GM19240 (cell line): ENCODE data around the gene FAF2.
"Not testable (repeated sequence)": the region's sequence is repeated elsewhere in the genome, so short reads cannot be mapped to it uniquely, and the experiment has no call there.

Experiments used
- DNase-seq: peaks from one replicate; pipeline ENCODE4 v3.0.0; 2011; ENCODE audit warnings: low spot score; ENCODE audit not compliant: insufficient read length

Gene FAF2

GRCh38 chr5:176447978-176448608, at the start of gene FAF2:
TSS of gene FAF2 (plus strand) at chr5:176448385. CDS start at chr5:176448408, 23 bp downstream.
- peak; percentile 92 for DNase-seq

GRCh38 chr5:176400382-176401156, 47.6 kb upstream of the FAF2 start:
- no peak for DNase-seq

DNA sequence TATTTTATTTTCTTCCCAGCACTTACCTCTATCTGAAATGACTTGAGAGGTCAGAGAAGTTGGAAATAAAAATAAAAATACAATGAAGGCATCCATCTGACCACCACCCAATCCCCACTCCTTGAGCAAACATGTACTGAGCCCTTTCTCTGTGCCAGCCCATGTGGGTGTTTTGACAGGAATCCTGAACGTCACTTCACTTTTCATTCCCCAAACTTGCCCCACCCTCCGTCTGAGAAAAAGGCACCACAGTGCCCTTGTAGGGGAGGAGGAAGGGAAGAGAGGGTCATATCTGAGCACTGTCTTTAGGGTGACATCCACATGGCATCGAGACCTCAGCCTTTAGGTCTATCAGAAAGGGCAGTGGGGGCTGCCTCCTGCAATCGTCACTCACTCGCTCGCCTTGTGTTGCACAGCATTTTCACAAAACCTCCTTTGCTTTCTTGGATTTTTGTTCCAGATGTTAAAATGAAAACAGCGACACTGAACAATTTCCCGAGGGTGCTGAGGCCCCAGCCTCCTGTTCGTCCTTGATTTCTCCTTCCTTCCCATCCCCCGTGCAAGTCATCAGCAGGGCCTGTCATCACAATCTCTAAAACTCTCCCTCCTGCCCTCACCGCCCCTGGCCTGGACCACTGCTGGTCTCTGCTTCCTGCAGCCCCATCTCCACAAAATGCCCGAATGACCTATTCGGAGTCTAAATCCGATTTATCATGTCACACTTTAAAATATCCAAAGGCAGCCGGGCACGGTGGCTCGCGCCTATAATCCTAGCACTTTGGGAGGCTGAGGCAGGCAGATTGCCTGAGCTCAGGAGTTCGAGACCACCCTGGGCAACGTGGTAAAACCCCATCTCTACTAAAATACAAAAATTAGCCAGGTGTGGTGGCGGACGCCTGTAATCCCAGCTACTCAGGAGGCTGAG, 46.6 kb upstream of the FAF2 start:
- DNase-seq: no peak

- DNase-seq: no peak
Measured at GRCh38 chr5:176405656-176406435, 42.3 kb upstream of the FAF2 start.

DNA sequence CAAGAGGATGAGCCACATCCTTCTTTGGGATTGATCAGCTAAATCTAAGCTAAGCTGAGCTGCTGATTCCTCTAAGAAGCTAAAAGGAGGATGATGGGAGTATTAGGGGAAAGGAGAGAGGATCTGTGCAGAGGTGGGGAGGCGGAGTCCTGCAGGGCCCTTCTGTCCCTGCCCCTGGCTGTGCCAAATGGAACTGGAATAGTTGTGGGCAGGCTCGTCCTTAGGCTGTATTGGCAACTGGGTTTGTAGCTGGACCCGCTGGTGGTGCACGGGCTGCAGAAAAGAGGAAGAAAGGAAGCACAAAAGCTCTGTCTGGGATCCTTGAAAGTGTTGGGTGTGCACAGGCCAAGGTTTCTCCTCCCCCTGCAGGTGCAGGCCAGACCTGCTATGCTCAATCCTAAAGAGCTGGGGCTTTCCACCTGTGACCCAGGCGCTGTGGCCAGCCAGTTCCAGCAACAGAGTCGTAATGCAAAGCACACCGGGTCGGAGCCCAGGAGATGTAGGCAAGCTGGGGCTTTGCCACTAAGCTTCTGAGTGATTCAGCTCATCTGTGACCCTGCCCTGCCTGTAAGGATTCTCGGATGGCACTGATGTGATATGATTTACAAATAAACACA, 41.6 kb upstream of the FAF2 start:
- DNase-seq: no peak

GRCh38 chr5:176407456-176408251, 40.5 kb upstream of the FAF2 start:
- no peak for DNase-seq

DNA sequence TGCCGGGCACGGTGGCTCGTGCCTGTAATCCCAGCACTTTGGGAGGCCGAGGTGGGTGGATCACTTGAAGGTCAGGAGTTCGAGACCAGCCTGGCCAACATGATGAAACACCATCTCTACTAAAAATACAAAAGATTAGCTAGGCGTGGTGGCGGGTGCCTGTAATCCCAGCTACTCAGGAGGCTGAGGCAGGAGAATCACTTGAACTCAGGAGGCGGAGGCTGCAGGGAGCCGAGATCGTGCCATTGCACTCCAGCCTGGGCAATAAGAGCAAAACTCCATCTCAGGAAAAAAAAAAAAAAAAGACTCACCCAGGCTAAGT, 40.0 kb upstream of the FAF2 start:
- DNase-seq: not testable (repeated sequence)

- DNase-seq: no peak
Measured at GRCh38 chr5:176408590-176408989, 39.6 kb upstream of the FAF2 start.

DNA sequence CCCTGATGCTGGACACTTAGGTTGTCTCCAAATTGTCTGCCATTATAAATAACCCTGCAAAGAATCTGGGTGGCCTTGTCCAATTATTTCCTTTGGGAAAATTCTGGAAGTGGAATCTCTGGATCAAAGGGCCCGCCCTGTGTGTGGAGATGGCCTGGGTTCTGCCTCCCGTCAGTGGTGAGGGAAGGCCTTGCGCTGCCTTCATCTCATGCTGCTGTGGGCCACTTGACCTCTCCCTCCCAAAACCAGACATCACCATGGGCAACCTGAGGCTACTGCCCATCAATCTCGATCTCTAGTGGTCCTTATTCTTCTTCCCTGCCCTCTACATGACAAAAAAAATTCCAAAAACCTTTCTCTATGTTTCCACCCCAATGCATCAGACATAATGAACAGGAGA, 38.4 kb upstream of the FAF2 start:
- DNase-seq: no peak

DNA sequence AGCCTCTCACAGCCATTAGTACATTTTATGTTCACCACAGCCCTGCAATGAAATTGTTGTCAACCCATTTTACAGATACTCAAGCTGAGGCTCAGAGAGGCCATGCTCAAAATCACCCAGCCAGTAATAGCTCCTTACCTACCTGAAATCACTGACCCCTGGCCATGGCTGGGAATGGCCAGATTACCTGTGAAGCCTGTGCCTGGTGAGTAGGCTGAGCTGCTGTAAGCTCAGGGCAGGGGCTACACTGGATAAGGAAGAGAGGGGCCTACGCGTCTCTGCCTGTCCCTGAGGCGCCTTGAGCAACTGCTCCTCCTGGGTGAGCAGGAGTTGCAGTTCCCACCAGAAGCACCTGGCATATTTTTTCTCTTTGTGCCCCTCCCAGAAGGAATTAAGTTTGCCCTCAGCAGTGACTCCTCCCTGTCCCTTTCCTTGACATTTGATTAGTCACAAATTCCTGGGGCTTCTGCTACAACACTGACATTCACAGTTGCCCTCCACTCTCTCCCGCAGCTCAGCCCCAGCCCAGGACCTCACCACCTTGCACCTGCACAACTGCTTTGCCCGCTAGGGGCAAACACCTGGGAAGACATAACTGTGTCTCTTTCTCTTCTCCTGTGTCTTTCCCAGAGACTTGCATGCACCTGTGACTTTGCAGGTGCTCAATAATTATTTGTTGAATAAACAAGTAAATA, 37.6 kb upstream of the FAF2 start:
- DNase-seq: no peak

DNA sequence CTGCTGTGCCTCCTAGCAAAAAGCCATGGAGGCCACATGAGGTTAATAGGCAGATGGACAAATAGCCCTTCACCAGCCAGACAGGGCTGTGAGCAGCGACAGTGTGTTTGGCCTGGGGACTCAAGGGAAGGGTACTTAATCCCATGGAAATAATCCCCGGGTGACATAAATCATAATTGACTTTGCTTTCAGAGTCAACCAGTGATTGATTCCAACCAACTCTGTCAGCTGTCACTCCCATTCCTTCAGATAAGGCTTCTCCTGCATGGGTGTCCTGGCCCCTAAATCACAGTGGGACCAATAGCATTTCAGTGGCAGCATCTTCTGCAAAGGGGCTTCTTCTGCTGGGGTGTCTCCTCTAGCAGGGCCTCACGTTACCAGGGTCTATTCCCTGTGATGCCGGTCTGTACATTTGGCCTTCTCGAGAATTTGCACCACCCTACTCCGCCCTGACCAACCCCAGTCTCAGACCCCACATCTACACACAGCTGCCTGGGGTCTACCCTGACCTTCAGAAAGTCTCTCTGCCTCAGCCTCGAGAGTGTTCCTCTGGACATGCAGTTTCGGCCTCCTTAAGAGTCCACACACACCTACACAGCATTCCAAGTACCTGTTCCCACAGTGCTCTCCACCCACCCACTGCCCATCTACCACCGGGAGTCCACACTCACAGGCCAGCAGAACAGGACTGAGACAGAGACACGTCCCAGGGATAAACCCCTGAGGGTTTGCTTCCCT, 35.5 kb upstream of the FAF2 start:
- DNase-seq: no peak

DNA sequence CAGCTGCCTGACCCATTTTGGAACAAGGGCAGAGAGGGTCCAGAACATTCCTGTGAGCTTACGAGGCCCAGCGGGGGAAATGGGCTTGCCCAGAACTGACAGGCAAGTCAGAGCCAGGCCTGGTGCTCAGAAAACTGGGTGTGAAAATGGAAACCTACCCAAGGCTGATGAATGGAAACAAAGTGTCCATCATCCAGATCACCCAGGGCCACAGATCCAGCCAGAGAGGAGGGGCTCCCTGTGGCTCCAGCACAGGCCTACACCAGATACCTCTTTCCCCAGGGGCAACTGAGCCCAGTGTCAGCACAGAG, 35.0 kb upstream of the FAF2 start:
- no peak for DNase-seq

- no peak for DNase-seq
Measured at GRCh38 chr5:176413709-176414191, 34.4 kb upstream of the FAF2 start.

DNA sequence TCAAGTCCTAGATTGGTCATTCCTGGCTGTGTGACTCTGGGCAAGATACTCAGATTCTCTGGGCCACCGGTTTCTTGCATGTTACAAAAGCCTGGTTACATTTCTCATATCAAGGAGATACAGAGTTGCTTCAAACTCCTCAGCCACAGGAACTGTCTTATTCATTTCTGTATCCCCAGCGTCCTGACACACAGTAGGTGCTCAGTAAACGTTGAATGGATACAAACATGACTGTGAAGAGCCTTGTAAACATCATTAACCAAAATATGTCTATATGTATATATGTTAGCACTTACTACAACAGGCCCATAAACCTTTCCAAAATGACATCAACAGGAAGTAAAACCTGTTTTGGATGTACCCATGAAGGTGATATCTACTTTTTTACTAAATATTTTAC, 33.5 kb upstream of the FAF2 start:
- DNase-seq: no peak

DNA sequence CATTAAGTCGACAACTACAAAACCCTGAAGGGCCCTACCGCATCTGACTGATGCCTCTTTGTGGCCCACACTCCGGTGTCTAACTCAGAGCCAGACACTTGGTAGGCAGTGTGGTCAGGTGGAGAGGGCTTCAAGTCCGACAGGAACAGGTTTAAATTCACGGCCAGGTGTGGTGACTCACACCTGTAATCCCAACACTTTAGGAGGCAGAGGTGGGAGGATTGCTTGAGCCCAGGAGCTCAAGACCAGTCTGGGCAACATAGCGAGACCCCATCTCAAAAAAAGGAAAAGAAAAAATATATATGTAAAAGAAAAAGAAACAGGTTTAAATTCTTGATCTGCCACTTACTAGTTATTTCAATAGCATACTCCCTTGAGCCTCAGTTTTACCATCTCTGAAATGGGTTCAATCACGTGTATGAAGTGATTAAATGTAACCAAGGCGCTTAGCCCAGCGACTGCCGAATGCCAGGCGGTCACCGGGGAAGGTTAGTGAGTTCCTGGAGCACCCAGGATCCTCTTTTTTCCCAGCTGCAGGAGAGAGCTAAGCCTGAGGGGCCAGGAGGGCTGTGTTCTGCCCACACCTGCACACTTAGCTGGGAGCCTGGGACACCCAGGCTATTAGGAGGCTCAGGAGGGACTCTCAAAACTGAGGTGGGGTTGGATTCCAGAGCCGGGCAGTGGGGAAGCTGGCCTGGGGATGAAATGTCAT, 32.8 kb upstream of the FAF2 start:
- no peak for DNase-seq

GRCh38 chr5:176415952-176416924, 31.9 kb upstream of the FAF2 start, which contains the start of gene CLTB:
TSS of gene CLTB (minus strand) at chr5:176416539. CDS start at chr5:176416363, 176 bp downstream.
- peak; percentile 80 for DNase-seq

GRCh38 chr5:176416965-176417364, 31.2 kb upstream of the FAF2 start:
- no peak for DNase-seq
